PC-3 (cell line): Measurements from ENCODE around the gene RBMS2. TPM values are rescaled to one million over a fixed set of nuclear protein-coding genes. Genes with fewer than 3 reads are reported as not detected.

Experiments
- ATAC-seq: fragments of 200-7000 bp; cut with Tn5 transposase; 2 replicates; pipeline ENCODE4 v1.9.1; 2020; ENCODE audit warnings: mild to moderate bottlenecking, moderate library complexity
- BruUV-seq: library from RNA; stranded (reverse); fragments of 400-500 nt; replicated peaks from 2 replicates; lab custom pipeline; 2021; lab: Mats Ljungman, UMichigan
- CTCF ChIA-PET: fragments of 300-600 bp; sonication (Branson Sonifier 250); formaldehyde crosslinking; loops from one replicate; lab custom pipeline; 2022; ENCODE audit warnings: antibody characterized with exemption; lab: Charles Lee
- POLR2A ChIA-PET: fragments of 300-600 bp; sonication (Branson Sonifier 250); formaldehyde crosslinking; loops from one replicate; lab custom pipeline; 2022; ENCODE audit warnings: antibody characterized with exemption; ENCODE audit not compliant: unreplicated experiment; lab: Charles Lee
- DNase-seq: peaks from one replicate; pipeline ENCODE4 v3.0.0-alpha.2; 2015
- H2AFZ ChIP-seq: fragments of 300-600 bp; sonication (generic); 2 replicates; pipeline ENCODE4 v1.6.0; 2016; ENCODE audit warnings: antibody characterized with exemption, low read length
- H3F3A ChIP-seq: fragments of 300-600 bp; sonication (generic); one replicate; pipeline ENCODE4 v1.6.0; 2017; ENCODE audit warnings: antibody characterized with exemption, low read length, control low read depth, mild to moderate bottlenecking; ENCODE audit not compliant: unreplicated experiment
- H3K27ac ChIP-seq: fragments of 300-600 bp; sonication (generic); 2 replicates; pipeline ENCODE4 v1.5.1; 2016; ENCODE audit warnings: mild to moderate bottlenecking, low read length
- H3K27me3 ChIP-seq: fragments of 300-600 bp; sonication (generic); 2 replicates; pipeline ENCODE4 v1.6.1; 2016; ENCODE audit warnings: low read length, mixed read lengths
- H3K36me3 ChIP-seq: fragments of 300-600 bp; sonication (generic); 2 replicates; pipeline ENCODE4 v1.6.1; 2016; ENCODE audit warnings: low read depth, mixed run types, low read length, mixed read lengths
- H3K4me1 ChIP-seq: fragments of 300-600 bp; sonication (generic); 2 replicates; pipeline ENCODE4 v1.5.1; 2016; ENCODE audit warnings: low read length; ENCODE audit not compliant: insufficient read depth
- H3K4me2 ChIP-seq: fragments of 300-600 bp; sonication (generic); 2 replicates; pipeline ENCODE4 v1.6.0; 2016; ENCODE audit warnings: low read length
- H3K4me3 ChIP-seq: fragments of 300-600 bp; sonication (generic); 2 replicates; pipeline ENCODE4 v1.5.1; 2016; ENCODE audit warnings: mild to moderate bottlenecking, low read length, mixed read lengths
- H3K79me2 ChIP-seq: fragments of 300-600 bp; sonication (generic); 2 replicates; pipeline ENCODE4 v1.6.1; 2017; ENCODE audit warnings: low read length, mixed read lengths
- H3K9ac ChIP-seq: fragments of 300-600 bp; sonication (generic); 2 replicates; pipeline ENCODE4 v1.6.0; 2016; ENCODE audit warnings: mild to moderate bottlenecking, low read length
- H3K9me2 ChIP-seq: fragments of 300-600 bp; sonication (generic); replicated peaks from 2 replicates; pipeline ENCODE4 v1.6.1; 2016; ENCODE audit warnings: mixed run types, low read length, mixed read lengths
- H3K9me3 ChIP-seq: fragments of 300-600 bp; sonication (generic); 2 replicates; pipeline ENCODE4 v1.6.1; 2016; ENCODE audit warnings: low read length, mixed read lengths
- H4K20me1 ChIP-seq: fragments of 300-600 bp; sonication (generic); 2 replicates; pipeline ENCODE4 v1.6.1; 2016; ENCODE audit warnings: low read length, mixed read lengths
- EZH2 ChIP-seq: fragments of 300-600 bp; sonication (generic); IDR thresholded peaks from one replicate; pipeline ENCODE4 v1.6.1; 2017; ENCODE audit warnings: antibody characterized with exemption, mild to moderate bottlenecking, low read length; ENCODE audit not compliant: unreplicated experiment
- EZH2phosphoT487 ChIP-seq: fragments of 300-600 bp; sonication (generic); IDR thresholded peaks from 2 replicates; pipeline ENCODE4 v1.6.1; 2018; ENCODE audit warnings: mild to moderate bottlenecking, antibody characterized with exemption, low read length, borderline replicate concordance
- intact Hi-C: fragments of 100-400 bp; cut with micrococcal nuclease; formaldehyde crosslinking; loops from 2 replicates; pipeline ENCODE4 v1.9.0; 2023
- total RNA-seq: library from RNA; depleted of rRNA; stranded (reverse); fragments of >200 nt; gene quantifications from 2 replicates; pipeline ENCODE4 v1.2.3, GENCODE V29; 2014
- TF ChIP-seq, protein P1 (sequence below): fragments of 300-600 bp; sonication (generic); conservative IDR thresholded peaks from 2 replicates; pipeline ENCODE4 v1.5.1; 2017; ENCODE audit warnings: antibody characterized with exemption, low read depth, mild to moderate bottlenecking, low read length

The RBMS2 gene
- total RNA-seq, 1 experiment from 2014 or later: 10.2 TPM

DNA sequence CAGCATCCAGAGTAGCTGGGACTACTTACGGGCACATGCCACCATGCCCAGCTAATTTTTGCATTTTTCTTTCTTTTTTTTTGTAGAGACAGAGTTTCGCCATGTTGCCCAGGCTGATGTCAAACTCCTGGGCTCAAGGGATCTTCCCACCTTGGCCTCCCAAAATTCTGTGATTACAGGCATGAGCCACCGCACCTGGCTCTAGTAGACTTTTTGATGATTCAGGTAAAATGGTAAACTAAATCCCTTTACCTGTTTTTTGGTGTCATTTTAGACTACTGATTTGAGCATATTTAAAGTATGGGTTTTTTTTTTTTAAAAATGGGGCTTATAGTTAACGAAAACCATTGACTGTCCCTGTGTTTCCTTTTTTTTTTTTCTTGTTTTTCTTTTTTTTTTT lies 20.5 kb downstream of the RBMS2 start:
- intact Hi-C loops: no loop called here

GRCh38 chr12:56545023-56545604 lies 23.5 kb downstream of the RBMS2 start:
- Histone ChIP-seq H3K9me2 (no peaks in the 10 kb centered on the region), H3K27me3 (no peaks in the 10 kb centered on the region), H3K4me1 (no peaks in the 10 kb centered on the region), H3K4me2 (no peak overlapping the region), H3K9ac (no peak overlapping the region), H3K79me2 (peaks cover 22% of the 10 kb centered on the region), H3K27ac (no peak overlapping the region), H3K9me3 (no peaks in the 10 kb centered on the region), H4K20me1 (no peaks in the 10 kb centered on the region), H2AFZ (no peak overlapping the region), H3F3A (no peaks in the 10 kb centered on the region), H3K36me3 (no peaks in the 10 kb centered on the region), H3K4me3 (no peak overlapping the region)
- CTCF ChIA-PET: no interaction called here
- POLR2A ChIA-PET: no interaction called here
- TF ChIP-seq EZH2 (no peak), EZH2phosphoT487 (no peak)
- TF ChIP-seq, protein P1, sequence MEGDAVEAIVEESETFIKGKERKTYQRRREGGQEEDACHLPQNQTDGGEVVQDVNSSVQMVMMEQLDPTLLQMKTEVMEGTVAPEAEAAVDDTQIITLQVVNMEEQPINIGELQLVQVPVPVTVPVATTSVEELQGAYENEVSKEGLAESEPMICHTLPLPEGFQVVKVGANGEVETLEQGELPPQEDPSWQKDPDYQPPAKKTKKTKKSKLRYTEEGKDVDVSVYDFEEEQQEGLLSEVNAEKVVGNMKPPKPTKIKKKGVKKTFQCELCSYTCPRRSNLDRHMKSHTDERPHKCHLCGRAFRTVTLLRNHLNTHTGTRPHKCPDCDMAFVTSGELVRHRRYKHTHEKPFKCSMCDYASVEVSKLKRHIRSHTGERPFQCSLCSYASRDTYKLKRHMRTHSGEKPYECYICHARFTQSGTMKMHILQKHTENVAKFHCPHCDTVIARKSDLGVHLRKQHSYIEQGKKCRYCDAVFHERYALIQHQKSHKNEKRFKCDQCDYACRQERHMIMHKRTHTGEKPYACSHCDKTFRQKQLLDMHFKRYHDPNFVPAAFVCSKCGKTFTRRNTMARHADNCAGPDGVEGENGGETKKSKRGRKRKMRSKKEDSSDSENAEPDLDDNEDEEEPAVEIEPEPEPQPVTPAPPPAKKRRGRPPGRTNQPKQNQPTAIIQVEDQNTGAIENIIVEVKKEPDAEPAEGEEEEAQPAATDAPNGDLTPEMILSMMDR: no peak
- DNase-seq (no peak), ATAC-seq (no peak)
- no TSS peak for BruUV-seq
- intact Hi-C loops: no loop called here

More for the DNA sequence above, 20.5 kb downstream of the RBMS2 start:
- H3K27me3 ChIP-seq: no peaks in the 10 kb centered on the region
- no peaks in the 10 kb centered on the region for H3K9me2 ChIP-seq
- H3K79me2 ChIP-seq: peaks cover 34% of the 10 kb centered on the region
- BruUV-seq: no TSS peak
- no peaks in the 10 kb centered on the region for H3K9me3 ChIP-seq
- H4K20me1 ChIP-seq: no peaks in the 10 kb centered on the region
- ChIA-PET POLR2A (no interaction called here), CTCF (interaction anchor here (0.6 kb wide), 1 partner anchor 29 kb away, joined by 3 read pairs; no protein-coding TSS in a partner anchor)
- no peak for ATAC-seq
- no peak overlapping the region for H2AFZ ChIP-seq
- TF ChIP-seq EZH2phosphoT487 (no peak), EZH2 (no peak)
- TF ChIP-seq, protein P1: no peak
- no peak overlapping the region for H3K4me3 ChIP-seq
- H3K4me1 ChIP-seq: peaks cover 4% of the 10 kb centered on the region
- H3K9ac ChIP-seq: no peak overlapping the region
- DNase-seq: no peak
- H3F3A ChIP-seq: no peaks in the 10 kb centered on the region
- H3K4me2 ChIP-seq: no peak overlapping the region
- no peak overlapping the region for H3K27ac ChIP-seq
- no peaks in the 10 kb centered on the region for H3K36me3 ChIP-seq

GRCh38 chr12:56546680-56547079 lies 25.1 kb downstream of the RBMS2 start:
- no TSS peak for BruUV-seq
- Histone ChIP-seq H3K36me3 (no peaks in the 10 kb centered on the region), H3K9me2 (no peaks in the 10 kb centered on the region), H3K9ac (no peak overlapping the region), H2AFZ (no peak overlapping the region), H4K20me1 (no peaks in the 10 kb centered on the region), H3K4me1 (no peaks in the 10 kb centered on the region), H3K79me2 (peaks cover 14% of the 10 kb centered on the region; the same call in 1 of the 2 replicates), H3K4me2 (no peak overlapping the region), H3F3A (no peaks in the 10 kb centered on the region), H3K9me3 (no peaks in the 10 kb centered on the region), H3K4me3 (no peak overlapping the region), H3K27ac (no peak overlapping the region), H3K27me3 (no peaks in the 10 kb centered on the region)
- no peak for TF ChIP-seq EZH2phosphoT487
- TF ChIP-seq, protein P1: no peak
- no peak for TF ChIP-seq EZH2
- intact Hi-C loops: no loop called here
- DNase-seq (no peak), ATAC-seq (no peak)
- POLR2A ChIA-PET: no interaction called here
- CTCF ChIA-PET: no interaction called here
